ENCODE measurements around the gene STKLD1.
"Not testable (repeated sequence)": the region's sequence is repeated elsewhere in the genome, so short reads cannot be mapped to it uniquely, and the experiment has no call there.

STKLD1 gene

GRCh38 chr9:133385452-133385851 lies 9.3 kb downstream of the STKLD1 start:
- no peak for TF ChIP-seq CTCF (IDR thresholded peaks at IDR 0.05; ENCODE audit: insufficient read depth, low read depth, low read length, missing control alignments)
- no peak overlapping the region for H3K4me3 ChIP-seq (ENCODE audit: low read length)
- no peak for DNase-seq (ENCODE audit: low read depth)

GRCh38 chr9:133386338-133386737 lies 10.2 kb downstream of the STKLD1 start:
- DNase-seq (ENCODE audit: low read depth): no peak
- TF ChIP-seq CTCF (IDR thresholded peaks at IDR 0.05; ENCODE audit: insufficient read depth, low read depth, low read length, missing control alignments): no peak
- H3K4me3 ChIP-seq (ENCODE audit: low read length): no peak overlapping the region

GRCh38 chr9:133387680-133388079 lies 11.5 kb downstream of the STKLD1 start:
- TF ChIP-seq CTCF (IDR thresholded peaks at IDR 0.05; ENCODE audit: insufficient read depth, low read depth, low read length, missing control alignments): no peak
- peak; percentile 92 for DNase-seq (ENCODE audit: low read depth)
- no peak overlapping the region for H3K4me3 ChIP-seq (ENCODE audit: low read length)

- H3K4me3 ChIP-seq (ENCODE audit: low read length): no peak overlapping the region
- DNase-seq (ENCODE audit: low read depth): no peak
- TF ChIP-seq CTCF (IDR thresholded peaks at IDR 0.05; ENCODE audit: insufficient read depth, low read depth, low read length, missing control alignments): no peak
These were observed 12.9 kb downstream of the STKLD1 start for GRCh38 chr9:133389025-133389557.

GRCh38 chr9:133389562-133389961 lies 13.4 kb downstream of the STKLD1 start:
- H3K4me3 ChIP-seq (ENCODE audit: low read length): no peak overlapping the region
- no peak for TF ChIP-seq CTCF (IDR thresholded peaks at IDR 0.05; ENCODE audit: insufficient read depth, low read depth, low read length, missing control alignments)
- DNase-seq (ENCODE audit: low read depth): no peak

- no peak for TF ChIP-seq CTCF (IDR thresholded peaks at IDR 0.05; ENCODE audit: insufficient read depth, low read depth, low read length, missing control alignments)
- no peak overlapping the region for H3K4me3 ChIP-seq (ENCODE audit: low read length)
- DNase-seq (ENCODE audit: low read depth): no peak
These were observed 14.5 kb downstream of the STKLD1 start for GRCh38 chr9:133390713-133391112.

GRCh38 chr9:133391449-133391848 lies 15.3 kb downstream of the STKLD1 start:
- DNase-seq (ENCODE audit: low read depth); H3K4me3 ChIP-seq (ENCODE audit: low read length): not testable (repeated sequence)

- not testable (repeated sequence) for H3K4me3 ChIP-seq (ENCODE audit: low read length)
These were observed 16.1 kb downstream of the STKLD1 start for GRCh38 chr9:133392308-133392707.

More at GRCh38 chr9:133392308-133392707, 16.1 kb downstream of the STKLD1 start:
- DNase-seq (ENCODE audit: low read depth): not testable (repeated sequence)
